ENCODE results near the gene IFITM1.

GRCh38 chr11:282630-283360 lies 31.0 kb upstream of the IFITM1 start:
- TF ChIP-seq CTCF (conservative IDR thresholded peaks at IDR 0.05; ENCODE audit: low read length): no peak
- no peak for TF ChIP-seq EZH2phosphoT487 (IDR thresholded peaks at IDR 0.05; ENCODE audit: borderline replicate concordance, low read depth, low read length)

Data from OCI-LY7 (cell line).